NCI-H446 treated with DMSO at 0.1 percent for 48 hours (cell line): ENCODE results near the gene SLC46A2.

ENCODE experiments used
- DNase-seq: peaks from one replicate; lab custom pipeline; 2025; lab: John Stamatoyannopoulos, UW

The SLC46A2 gene

GRCh38 chr9:112858005-112858404 lies 32.7 kb downstream of the SLC46A2 start:
- no peak for DNase-seq

DNA sequence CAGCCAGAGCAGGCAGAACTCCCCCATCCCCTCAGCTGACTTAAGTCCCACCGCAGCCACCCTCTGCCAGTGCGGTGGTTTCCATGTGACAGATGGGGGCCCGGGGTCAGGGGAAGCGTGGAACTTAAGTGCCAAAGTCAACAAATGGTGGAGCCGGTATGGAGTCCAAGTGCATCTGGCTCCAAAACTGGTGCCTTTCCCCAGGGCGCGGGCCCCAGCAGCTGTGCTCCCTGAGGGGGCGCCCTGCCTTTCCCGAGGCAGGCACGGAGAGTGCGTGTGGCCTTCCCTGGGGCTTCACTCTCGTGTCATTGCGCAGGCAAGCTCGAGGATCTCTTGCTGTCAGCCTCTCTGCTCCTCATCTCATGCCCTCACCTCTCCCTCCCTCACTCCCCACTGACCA lies 33.8 kb downstream of the SLC46A2 start:
- DNase-seq = no peak

DNA sequence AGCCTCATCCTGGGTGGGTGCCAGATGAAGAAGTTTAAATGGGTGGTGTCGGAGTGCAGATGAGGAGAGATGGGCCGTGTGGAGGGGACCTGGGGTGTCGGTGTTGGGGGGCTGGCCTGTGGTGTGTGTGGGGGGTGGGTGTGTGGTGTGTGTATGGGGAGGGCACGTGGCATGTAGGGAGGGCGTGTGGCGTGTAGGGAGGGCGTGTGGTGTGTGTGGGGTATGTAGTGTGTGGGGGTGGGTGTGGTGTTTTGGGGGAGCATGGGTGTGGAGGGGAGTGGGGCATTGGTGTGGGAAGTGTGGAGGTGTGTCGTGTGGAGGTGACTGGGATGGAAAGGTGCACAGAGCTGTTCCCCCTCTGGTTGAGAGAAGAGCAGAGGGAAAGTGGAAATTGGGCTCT lies 34.5 kb downstream of the SLC46A2 start:
- DNase-seq = no peak

- DNase-seq = no peak
These were observed 36.0 kb downstream of the SLC46A2 start for GRCh38 chr9:112854657-112855056.

DNA sequence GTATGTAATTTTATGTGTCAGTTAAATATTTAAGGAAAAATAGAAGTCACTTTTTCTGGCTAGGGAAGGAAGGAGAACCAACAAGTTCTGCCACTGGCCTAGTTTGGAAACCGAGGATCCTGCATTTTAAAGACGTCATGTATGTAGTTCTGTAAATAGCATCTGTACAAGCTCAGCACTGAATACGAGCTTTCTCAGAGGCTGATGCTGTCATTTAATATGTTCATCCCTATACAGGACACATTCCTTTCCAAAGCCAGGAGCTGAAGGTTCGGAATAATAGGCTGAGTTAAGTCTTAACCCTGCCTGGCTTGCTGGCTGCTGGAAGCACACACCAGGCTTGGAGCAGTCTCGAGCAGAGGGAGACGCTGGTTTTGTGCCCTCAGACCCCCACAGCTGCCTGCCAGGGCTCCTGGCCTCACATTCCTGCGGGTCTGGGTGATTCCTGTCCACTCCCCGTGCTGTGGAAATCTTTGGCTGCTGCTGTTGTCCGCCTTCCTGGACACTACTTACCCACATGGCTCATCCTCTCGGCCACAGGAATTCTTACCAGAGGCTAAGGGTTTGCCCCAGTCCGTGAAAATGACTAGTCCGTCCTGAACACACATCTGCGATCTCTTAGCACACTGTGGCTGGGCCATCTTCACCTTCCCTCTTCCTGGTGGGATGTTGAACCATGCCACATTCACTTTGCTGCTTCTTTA lies 36.6 kb downstream of the SLC46A2 start:
- DNase-seq = no peak

GRCh38 chr9:112852741-112853504 lies 37.8 kb downstream of the SLC46A2 start:
- DNase-seq = no peak

DNA sequence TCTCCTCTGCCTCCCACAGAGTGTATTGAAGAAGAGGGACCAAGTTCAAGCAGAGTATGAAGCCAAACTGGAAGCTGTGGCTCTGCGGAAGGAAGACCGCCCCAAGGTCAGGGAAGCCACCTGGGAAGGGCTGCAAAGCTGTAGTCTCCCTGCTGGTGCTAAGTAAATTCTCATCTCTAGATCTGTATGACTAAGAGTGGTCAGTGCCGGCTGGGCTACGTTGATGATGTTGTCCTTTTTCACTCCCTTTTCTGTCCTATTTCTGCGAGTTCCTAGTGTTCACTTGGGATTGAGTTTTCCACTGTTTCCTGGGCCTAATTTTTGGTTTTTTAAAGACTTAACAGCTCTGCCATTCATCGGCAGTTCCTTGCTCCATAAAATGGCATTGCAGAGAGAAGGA lies 39.8 kb downstream of the SLC46A2 start:
- no peak for DNase-seq

DNA sequence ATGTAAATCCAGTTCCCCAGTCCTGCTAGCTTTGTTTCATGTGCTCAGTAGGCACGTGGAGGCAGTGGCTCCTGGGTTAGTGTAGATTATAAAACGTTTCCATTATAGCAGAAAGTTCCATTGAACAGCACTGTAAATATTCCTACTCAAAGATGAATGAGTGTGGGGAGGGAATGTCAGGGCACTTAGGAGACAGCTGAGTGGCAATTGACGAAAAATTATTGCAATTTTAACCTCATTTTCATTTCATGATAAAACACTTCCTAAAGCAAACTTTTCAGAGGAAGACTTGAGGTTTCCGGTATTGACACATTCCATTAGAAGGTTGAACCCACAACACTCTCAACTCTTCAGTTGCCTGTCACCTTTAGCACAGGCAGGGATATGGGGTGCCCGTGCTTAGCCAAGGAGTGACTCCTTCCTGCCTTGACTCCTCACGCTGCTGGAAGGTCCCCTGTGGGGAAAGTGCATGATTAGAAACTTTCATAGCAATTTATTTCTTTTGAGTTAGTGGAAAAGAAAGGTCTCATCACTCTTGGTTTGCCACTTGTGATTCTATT lies 41.2 kb downstream of the SLC46A2 start:
- DNase-seq = no peak

- no peak for DNase-seq
These were observed 42.1 kb downstream of the SLC46A2 start for GRCh38 chr9:112848316-112849151.

GRCh38 chr9:112846528-112847488 lies 43.9 kb downstream of the SLC46A2 start:
- no peak for DNase-seq

DNA sequence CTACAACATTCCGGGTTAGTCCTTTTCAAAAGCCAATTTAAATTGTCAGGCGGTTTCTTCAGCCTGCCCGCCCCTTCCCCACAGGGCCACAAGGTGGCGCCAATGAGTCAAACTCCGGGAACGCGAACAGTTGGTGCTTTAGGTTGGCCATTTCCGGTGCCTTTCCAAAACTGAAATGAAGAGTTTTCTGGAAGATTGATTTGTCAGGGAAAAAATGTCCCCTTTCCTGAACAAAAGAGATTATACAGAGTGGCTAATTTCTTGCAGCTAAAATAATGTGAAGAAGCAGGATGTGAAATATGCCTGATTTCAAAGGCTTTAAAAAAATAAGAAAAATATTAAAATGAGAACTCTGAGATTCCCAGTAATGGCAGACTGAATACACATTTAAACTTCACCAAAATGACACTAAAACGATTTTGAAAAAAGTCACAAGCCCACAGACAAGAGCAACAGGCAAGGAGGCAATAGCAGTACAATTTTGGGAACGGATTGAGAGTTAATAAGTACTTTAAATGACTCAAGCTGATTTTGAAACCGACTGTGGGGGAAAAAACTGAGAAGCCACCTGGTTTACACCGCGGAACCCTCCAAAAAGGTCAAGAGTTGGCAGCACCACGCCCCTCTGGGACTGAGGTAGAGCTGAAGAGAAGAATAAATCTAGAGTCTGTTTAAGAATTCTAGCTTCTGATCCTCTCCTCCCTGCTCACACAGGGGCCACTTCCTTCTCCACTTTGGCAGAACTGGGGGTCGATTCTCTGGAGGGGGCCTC lies 45.7 kb downstream of the SLC46A2 start:
- DNase-seq = peak; percentile 31

GRCh38 chr9:112842555-112842954 lies 48.1 kb downstream of the SLC46A2 start:
- DNase-seq = no peak

- no peak for DNase-seq
These were observed 49.4 kb downstream of the SLC46A2 start for GRCh38 chr9:112841261-112841660.

GRCh38 chr9:112839331-112839730 lies 51.3 kb downstream of the SLC46A2 start:
- DNase-seq = no peak

GRCh38 chr9:112838342-112838741 lies 52.3 kb downstream of the SLC46A2 start:
- no peak for DNase-seq

GRCh38 chr9:112836394-112836793 lies 54.3 kb downstream of the SLC46A2 start:
- DNase-seq = no peak

DNA sequence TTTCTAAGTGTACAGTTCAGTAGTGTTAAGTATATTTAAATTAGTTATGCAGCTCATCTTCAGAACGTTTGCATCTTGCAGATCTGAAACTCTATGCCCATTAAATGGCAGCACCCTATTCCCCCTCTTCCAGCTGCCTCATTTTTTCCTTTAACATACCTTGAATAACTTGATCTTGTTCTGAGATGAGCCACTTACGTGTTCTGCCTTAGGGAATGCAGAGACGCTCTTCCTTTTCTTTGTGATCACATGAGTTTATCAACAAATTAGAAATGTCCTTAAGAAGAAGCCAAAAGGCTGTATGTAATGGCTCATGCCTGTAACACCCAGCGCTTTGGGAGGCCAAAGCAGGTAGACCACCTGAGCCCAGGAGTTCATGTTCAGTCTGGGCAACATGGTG lies 57.6 kb downstream of the SLC46A2 start:
- DNase-seq = no peak

DNA sequence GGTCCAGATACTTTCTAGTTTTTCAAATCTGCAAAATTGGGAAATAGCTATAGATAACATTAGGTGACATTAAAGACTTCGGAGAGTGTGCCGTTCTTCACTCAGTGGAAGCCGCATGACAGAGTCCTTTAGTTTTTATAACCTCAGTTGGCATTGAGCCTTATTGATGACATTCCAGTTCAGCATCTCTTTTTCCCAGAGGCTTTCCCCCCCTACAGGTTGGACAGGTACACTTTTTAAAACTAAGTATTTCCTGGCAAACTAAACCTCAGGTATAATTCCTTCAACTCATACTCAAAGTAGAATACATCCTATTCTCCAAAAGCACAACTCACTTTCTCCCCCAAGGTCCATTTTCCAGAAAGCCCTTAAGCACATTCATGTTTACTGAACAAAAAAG lies 58.7 kb downstream of the SLC46A2 start:
- DNase-seq = no peak

DNA sequence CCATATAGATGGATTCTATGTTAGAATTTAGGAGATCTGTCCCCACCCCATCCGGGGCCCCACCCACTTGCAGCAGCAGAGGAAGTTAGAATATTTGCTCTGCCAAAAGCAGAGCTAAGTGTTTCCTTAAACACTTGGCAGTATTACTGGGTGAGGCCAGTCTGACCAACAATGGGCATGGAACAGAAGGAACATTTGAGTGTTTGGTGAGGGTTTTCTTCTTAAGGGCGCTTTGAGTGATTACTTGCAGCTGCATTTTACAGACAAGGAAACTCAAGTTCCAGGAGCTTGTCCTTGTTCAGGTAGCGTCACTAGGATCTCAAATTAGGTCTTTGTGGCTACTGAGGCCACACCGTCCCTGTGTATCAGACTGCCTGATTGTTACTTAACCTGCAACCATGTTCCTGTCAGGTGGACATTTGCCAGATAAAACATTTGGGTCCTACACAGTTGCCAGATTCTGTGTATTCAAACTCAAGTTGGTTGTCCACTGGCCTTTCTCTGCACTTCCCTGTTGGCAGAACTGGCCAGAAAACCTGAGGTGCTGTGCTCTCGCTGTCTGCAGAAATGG lies 59.3 kb downstream of the SLC46A2 start:
- no peak for DNase-seq
